ENCODE results near the gene HPSE. TPM values are rescaled to one million over a fixed set of nuclear protein-coding genes. Genes with fewer than 3 reads are reported as not detected.

Gene HPSE
- total RNA-seq, 1 donor from 2014 or later = 23.1 TPM

DNA sequence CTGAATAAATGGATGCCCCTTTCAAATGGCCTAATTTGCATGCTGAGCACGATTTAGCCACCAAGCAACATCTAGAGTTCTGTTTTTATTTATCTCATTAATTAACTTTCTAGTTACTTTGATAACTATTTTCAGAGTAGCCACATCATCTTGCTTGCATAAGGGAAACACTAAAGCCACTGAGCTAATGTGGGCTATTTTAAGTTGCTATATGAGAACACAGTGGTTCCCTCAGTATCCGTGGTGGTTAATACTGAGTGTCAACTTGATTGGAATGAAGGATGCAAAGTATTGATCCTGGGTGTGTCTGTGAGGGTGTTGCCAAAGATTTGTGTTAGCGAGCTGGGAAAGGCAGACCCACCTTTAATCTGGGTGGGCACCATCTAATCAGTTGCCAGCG lies 25.4 kb upstream of the HPSE start:
- no peaks in the 10 kb centered on the region for H3K36me3 Mint-ChIP-seq (ENCODE audit: low read depth)
- no peaks in the 10 kb centered on the region for H3K9me3 Mint-ChIP-seq
- H3K4me1 Mint-ChIP-seq (ENCODE audit: low read depth) = peaks cover 15% of the 10 kb centered on the region
- DNase-seq (ENCODE audit: low spot score) = no peak
- H3K27me3 Mint-ChIP-seq (ENCODE audit: insufficient read depth) = no peaks in the 10 kb centered on the region
- no peak overlapping the region for H3K4me3 Mint-ChIP-seq
- intact Hi-C loops (cut with micrococcal nuclease) = no loop called here
- H3K27ac Mint-ChIP-seq = no peak overlapping the region

DNA sequence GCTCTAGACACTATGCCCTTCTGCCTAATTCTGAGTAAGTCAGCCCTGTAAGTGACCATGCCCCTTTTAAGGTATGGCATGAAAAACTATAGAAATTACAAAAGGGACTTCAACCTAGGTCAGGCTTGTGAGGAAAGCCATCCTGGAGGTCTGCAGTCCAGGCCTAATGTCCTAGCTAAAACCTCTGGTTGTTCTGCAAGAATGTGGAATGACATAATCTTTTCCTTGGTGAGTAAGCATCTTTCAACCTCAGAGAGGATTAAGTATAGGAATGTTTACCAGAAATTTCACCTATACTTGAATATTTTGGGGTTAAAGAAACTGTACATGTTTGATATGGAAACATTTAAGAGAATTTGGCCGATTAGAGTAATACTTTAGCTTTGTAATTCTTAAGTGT lies 23.8 kb upstream of the HPSE start:
- Mint-ChIP-seq H3K27me3 (ENCODE audit: insufficient read depth) (no peaks in the 10 kb centered on the region), H3K4me3 (no peak overlapping the region), H3K9me3 (peaks cover 11% of the 10 kb centered on the region), H3K27ac (no peak overlapping the region), H3K36me3 (ENCODE audit: low read depth) (no peaks in the 10 kb centered on the region), H3K4me1 (ENCODE audit: low read depth) (peaks cover 15% of the 10 kb centered on the region)
- no peak for DNase-seq (ENCODE audit: low spot score)
- intact Hi-C loops (cut with micrococcal nuclease) = loop anchor here (5.0 to 10.0 kb wide), 6 partner anchors 36 to 1866 kb away; partner anchors contain the start of gene HNRNPD

GRCh38 chr4:83356899-83357661 lies 22.4 kb upstream of the HPSE start:
- Mint-ChIP-seq H3K36me3 (ENCODE audit: low read depth) (peaks cover 1% of the 10 kb centered on the region), H3K27ac (peak overlapping the region; percentile 96), H3K4me3 (peak overlapping the region; percentile 30), H3K27me3 (ENCODE audit: insufficient read depth) (no peaks in the 10 kb centered on the region), H3K4me1 (ENCODE audit: low read depth) (peaks cover 15% of the 10 kb centered on the region), H3K9me3 (peaks cover 14% of the 10 kb centered on the region)
- intact Hi-C loops (cut with micrococcal nuclease) = loop anchor here (1.0 to 10.0 kb wide), 19 partner anchors 8 to 1865 kb away; partner anchors contain the start of genes ABRAXAS1, CDS1, COPS4 and COQ2
- no peak for DNase-seq (ENCODE audit: low spot score)

- Mint-ChIP-seq H3K4me1 (ENCODE audit: low read depth) (peaks cover 31% of the 10 kb centered on the region), H3K9me3 (peaks cover 21% of the 10 kb centered on the region), H3K27ac (no peak overlapping the region), H3K36me3 (ENCODE audit: low read depth) (peaks cover 7% of the 10 kb centered on the region), H3K4me3 (no peak overlapping the region), H3K27me3 (ENCODE audit: insufficient read depth) (no peaks in the 10 kb centered on the region)
- no peak for DNase-seq (ENCODE audit: low spot score)
- intact Hi-C loops (cut with micrococcal nuclease) = loop anchor here (10.0 kb wide), 3 partner anchors 291 to 979 kb away; partner anchors contain the start of gene HNRNPD
Observed at GRCh38 chr4:83353516-83353915, 18.9 kb upstream of the HPSE start.

GRCh38 chr4:83348074-83348473 lies 13.4 kb upstream of the HPSE start:
- intact Hi-C loops (cut with micrococcal nuclease) = no loop called here
- Mint-ChIP-seq H3K4me3 (no peak overlapping the region), H3K27me3 (ENCODE audit: insufficient read depth) (peaks cover 13% of the 10 kb centered on the region), H3K4me1 (ENCODE audit: low read depth) (peaks cover 17% of the 10 kb centered on the region), H3K9me3 (peaks cover 39% of the 10 kb centered on the region), H3K36me3 (ENCODE audit: low read depth) (peaks cover 12% of the 10 kb centered on the region), H3K27ac (no peak overlapping the region)
- DNase-seq (ENCODE audit: low spot score) = no peak

- intact Hi-C loops (cut with micrococcal nuclease) = loop anchor here (5.0 kb wide), 2 partner anchors 45 to 125 kb away; no protein-coding TSS in a partner anchor
Observed at GRCh38 chr4:83342476-83342875, 7.8 kb upstream of the HPSE start.

GRCh38 chr4:83340692-83341343 lies 6.2 kb upstream of the HPSE start:
- H3K9me3 Mint-ChIP-seq = peaks cover 36% of the 10 kb centered on the region
- DNase-seq (ENCODE audit: low spot score) = peak; percentile 48
- intact Hi-C loops (cut with micrococcal nuclease) = loop anchor here (1.0 to 5.0 kb wide), 8 partner anchors 9 to 124 kb away; partner anchors contain the start of genes COQ2 and HELQ
- peaks cover 30% of the 10 kb centered on the region for H3K4me1 Mint-ChIP-seq (ENCODE audit: low read depth)
- peak overlapping the region; percentile 23 for H3K4me3 Mint-ChIP-seq
- peak overlapping the region; percentile 98 for H3K27ac Mint-ChIP-seq
- H3K36me3 Mint-ChIP-seq (ENCODE audit: low read depth) = peaks cover 3% of the 10 kb centered on the region
- peaks cover 26% of the 10 kb centered on the region for H3K27me3 Mint-ChIP-seq (ENCODE audit: insufficient read depth)

More at GRCh38 chr4:83342476-83342875, 7.8 kb upstream of the HPSE start:
- DNase-seq (ENCODE audit: low spot score) = no peak
- no peak overlapping the region for H3K4me3 Mint-ChIP-seq
- H3K27ac Mint-ChIP-seq = no peak overlapping the region
- peaks cover 30% of the 10 kb centered on the region for H3K4me1 Mint-ChIP-seq (ENCODE audit: low read depth)
- peaks cover 47% of the 10 kb centered on the region for H3K9me3 Mint-ChIP-seq
- H3K27me3 Mint-ChIP-seq (ENCODE audit: insufficient read depth) = peaks cover 18% of the 10 kb centered on the region
- peaks cover 6% of the 10 kb centered on the region for H3K36me3 Mint-ChIP-seq (ENCODE audit: low read depth)

GRCh38 chr4:83339573-83339972 lies 4.9 kb upstream of the HPSE start:
- H3K4me3 Mint-ChIP-seq = no peak overlapping the region
- H3K4me1 Mint-ChIP-seq (ENCODE audit: low read depth) = peaks cover 41% of the 10 kb centered on the region
- peaks cover 33% of the 10 kb centered on the region for H3K27me3 Mint-ChIP-seq (ENCODE audit: insufficient read depth)
- intact Hi-C loops (cut with micrococcal nuclease) = no loop called here
- no peak overlapping the region for H3K27ac Mint-ChIP-seq
- peaks cover 3% of the 10 kb centered on the region for H3K36me3 Mint-ChIP-seq (ENCODE audit: low read depth)
- H3K9me3 Mint-ChIP-seq = peaks cover 30% of the 10 kb centered on the region
- no peak for DNase-seq (ENCODE audit: low spot score)

- Mint-ChIP-seq H3K27me3 (ENCODE audit: insufficient read depth) (peaks cover 17% of the 10 kb centered on the region), H3K36me3 (ENCODE audit: low read depth) (peaks cover 15% of the 10 kb centered on the region), H3K4me3 (peak overlapping the region; percentile 84), H3K4me1 (ENCODE audit: low read depth) (peaks cover 45% of the 10 kb centered on the region), H3K9me3 (peaks cover 17% of the 10 kb centered on the region), H3K27ac (no peak overlapping the region)
- intact Hi-C loops (cut with micrococcal nuclease) = no loop called here
- DNase-seq (ENCODE audit: low spot score) = no peak
Observed at GRCh38 chr4:83335701-83336100, 1.1 kb upstream of the HPSE start.

DNA sequence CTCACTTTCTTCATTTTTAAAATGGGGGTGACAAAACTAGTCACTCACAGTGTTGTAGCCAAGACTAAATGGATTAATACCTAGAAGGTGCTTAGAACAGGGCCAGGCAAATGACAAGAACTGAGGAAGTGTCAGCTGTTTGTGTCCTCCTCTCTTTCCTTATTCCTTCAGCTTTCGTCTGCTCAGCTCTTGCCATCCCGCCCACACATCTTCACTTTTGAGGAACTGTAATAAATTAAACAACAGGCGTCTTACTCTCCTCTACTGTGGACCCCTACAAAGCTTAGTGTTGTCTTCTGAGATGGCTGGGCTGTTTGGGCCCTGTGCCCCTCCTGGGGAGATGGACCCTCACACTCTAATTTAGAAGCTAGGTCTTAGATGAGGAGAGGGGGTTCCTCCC lies 2.7 kb downstream of the HPSE start:
- Mint-ChIP-seq H3K27ac (no peak overlapping the region), H3K36me3 (ENCODE audit: low read depth) (peaks cover 29% of the 10 kb centered on the region), H3K9me3 (no peaks in the 10 kb centered on the region), H3K4me1 (ENCODE audit: low read depth) (peaks cover 48% of the 10 kb centered on the region), H3K27me3 (ENCODE audit: insufficient read depth) (peaks cover 13% of the 10 kb centered on the region), H3K4me3 (peak overlapping the region; percentile 2)
- intact Hi-C loops (cut with micrococcal nuclease) = no loop called here
- no peak for DNase-seq (ENCODE audit: low spot score)

GRCh38 chr4:83329521-83330110 lies 5.0 kb downstream of the HPSE start:
- intact Hi-C loops (cut with micrococcal nuclease) = no loop called here
- peaks cover 33% of the 10 kb centered on the region for H3K36me3 Mint-ChIP-seq (ENCODE audit: low read depth)

GRCh38 chr4:83328521-83329187 lies 6.0 kb downstream of the HPSE start:
- DNase-seq (ENCODE audit: low spot score) = no peak
- Mint-ChIP-seq H3K27ac (no peak overlapping the region), H3K4me1 (ENCODE audit: low read depth) (peaks cover 30% of the 10 kb centered on the region), H3K4me3 (no peak overlapping the region), H3K9me3 (no peaks in the 10 kb centered on the region), H3K27me3 (ENCODE audit: insufficient read depth) (no peaks in the 10 kb centered on the region), H3K36me3 (ENCODE audit: low read depth) (peaks cover 33% of the 10 kb centered on the region)
- intact Hi-C loops (cut with micrococcal nuclease) = no loop called here

More at GRCh38 chr4:83329521-83330110, 5.0 kb downstream of the HPSE start:
- H3K9me3 Mint-ChIP-seq = no peaks in the 10 kb centered on the region
- H3K4me1 Mint-ChIP-seq (ENCODE audit: low read depth) = peaks cover 38% of the 10 kb centered on the region
- peaks cover under 1% of the 10 kb centered on the region for H3K27me3 Mint-ChIP-seq (ENCODE audit: insufficient read depth)
- DNase-seq (ENCODE audit: low spot score) = no peak
- no peak overlapping the region for H3K4me3 Mint-ChIP-seq
- no peak overlapping the region for H3K27ac Mint-ChIP-seq

Data from activated T-helper 1 cell treated with anti-CD3 and anti-CD28 coated beads, Interleukin-12 subunit alpha, Interleukin-12 subunit beta, Interleukin-2, Interleukin-4 antibody, amounts not matched to agents 30 ng/mL and 10 ng/mL and 1 ng/mL, durations not matched to agents 14 hours and 24 hours and 36 hours (primary cell).